K562 (cell line): ENCODE results near the gene KIAA1958. TPM values are rescaled to one million over a fixed set of nuclear protein-coding genes. Genes with fewer than 3 reads are reported as not detected.

ENCODE experiments used
- BRCA1 ChIP-seq, 2 experiments: fragments of 450-650 bp in 1 of 2; sonication (generic) in 1 of 2; formaldehyde crosslinking in 1 of 2; IDR thresholded peaks; 2 replicates each; pipeline versions ENCODE4 v1.5.0 to v1.6.1; 2017 to 2020; ENCODE audit warnings: mild to moderate bottlenecking in 1 of 2, missing genetic modification reagents in 1 of 2
- CGGBP1 ChIP-seq: fragments of 250-450 bp; sonication (Bioruptor Pico); IDR thresholded peaks from 2 replicates; pipeline ENCODE4 v1.9.0; 2021; ENCODE audit warnings: mild to moderate bottlenecking
- CHD2 ChIP-seq: IDR thresholded peaks from 2 replicates; pipeline ENCODE4 v1.6.1; 2011; ENCODE audit warnings: low read depth, low read length
- DNMT1 ChIP-seq: fragments of 450-650 bp; IDR thresholded peaks from 2 replicates; pipeline ENCODE4 v1.6.1; 2016; ENCODE audit warnings: antibody characterized with exemption, mild to moderate bottlenecking
- ELF2 ChIP-seq: fragments of 250-450 bp; sonication (Bioruptor Pico); IDR thresholded peaks from 2 replicates; pipeline ENCODE4 v1.5.0; 2021; ENCODE audit warnings: mild to moderate bottlenecking
- ELK1 ChIP-seq: sonication (generic); formaldehyde crosslinking; IDR thresholded peaks from 2 replicates; pipeline ENCODE4 v1.8.1; 2022; ENCODE audit warnings: missing genetic modification reagents
- FOSL1 ChIP-seq: fragments of 200-800 bp; sonication (Bioruptor generic); conservative IDR thresholded peaks from 2 replicates; pipeline ENCODE4 v1.6.1; 2016; ENCODE audit warnings: missing genetic modification characterization, missing compliant biosample characterization
- FOXJ2 ChIP-seq: fragments of 200-800 bp; sonication (Bioruptor generic); IDR thresholded peaks from 2 replicates; pipeline ENCODE4 v1.6.1; 2016; ENCODE audit warnings: missing genetic modification characterization, missing compliant biosample characterization
- HDAC6 ChIP-seq: IDR thresholded peaks from 2 replicates; pipeline ENCODE4 v1.6.1; 2012; ENCODE audit warnings: low read depth, mild to moderate bottlenecking, control low read depth, inconsistent platforms, low read length, moderate library complexity
- KLF13 ChIP-seq: fragments of 450-650 bp; IDR thresholded peaks from 2 replicates; pipeline ENCODE4 v1.6.1; 2016; ENCODE audit warnings: missing genetic modification characterization, low read depth, mild to moderate bottlenecking, missing compliant biosample characterization, moderate library complexity, borderline replicate concordance
- KLF6 ChIP-seq: fragments of 250-450 bp; sonication (Bioruptor Pico); IDR thresholded peaks from 2 replicates; pipeline ENCODE4 v1.4.0; 2020; ENCODE audit warnings: mild to moderate bottlenecking, moderate library complexity, borderline replicate concordance
- MAZ ChIP-seq, 2 experiments: fragments of 450-650 bp in 1 of 2; sonication (generic) in 1 of 2; formaldehyde crosslinking; IDR thresholded peaks in 1 of 2; conservative IDR thresholded peaks in 1 of 2; 2 replicates each; pipeline versions ENCODE4 v1.4.0 to v1.5.0; 2020; ENCODE audit warnings: mild to moderate bottlenecking in 1 of 2, missing genetic modification reagents in 1 of 2
- MECOM ChIP-seq: fragments of 250-450 bp; sonication (Bioruptor Pico); IDR thresholded peaks from 2 replicates; pipeline ENCODE4 v1.8.0; 2022; ENCODE audit warnings: inconsistent platforms
- NCOA1 ChIP-seq: fragments of 450-650 bp; IDR thresholded peaks from 2 replicates; pipeline ENCODE4 v1.6.1; 2016; ENCODE audit warnings: low read depth
- PYGO2 ChIP-seq: fragments of 450-650 bp; IDR thresholded peaks from 2 replicates; pipeline ENCODE4 v1.6.1; 2016; ENCODE audit warnings: mild to moderate bottlenecking, missing genetic modification characterization, moderate library complexity, missing compliant biosample characterization
- RAD51 ChIP-seq: fragments of 450-650 bp; IDR thresholded peaks from 2 replicates; pipeline ENCODE4 v1.7.1; 2016; ENCODE audit warnings: low read depth, mild to moderate bottlenecking, borderline replicate concordance
- SIX5 ChIP-seq, 2 experiments: IDR thresholded peaks; 2 replicates each; pipeline ENCODE4 v1.6.1; 2011; ENCODE audit warnings: low read length in 2 of 2, borderline replicate concordance in 1 of 2, low read depth in 1 of 2, mild to moderate bottlenecking in 1 of 2, moderate library complexity in 1 of 2; ENCODE audit not compliant: insufficient read depth in 1 of 2
- SMAD1 ChIP-seq: fragments of 150-350 bp; IDR thresholded peaks from 2 replicates; pipeline ENCODE4 v1.6.1; 2014; ENCODE audit warnings: low read length, low read depth; ENCODE audit not compliant: partially characterized antibody
- STAT5B ChIP-seq: fragments of 250-450 bp; sonication (Bioruptor Pico); IDR thresholded peaks from 2 replicates; pipeline ENCODE4 v1.8.0; 2021; ENCODE audit warnings: mild to moderate bottlenecking, inconsistent platforms
- TARDBP ChIP-seq: fragments of 450-650 bp; IDR thresholded peaks from 2 replicates; pipeline ENCODE4 v1.6.1; 2016
- U2AF1 ChIP-seq: fragments of 200-400 bp; formaldehyde crosslinking; optimal IDR thresholded peaks from 2 replicates; pipeline ENCODE3; 2017; ENCODE audit warnings: mild to moderate bottlenecking, low read depth, low read length, moderate library complexity
- XRCC5 ChIP-seq: fragments of 200-400 bp; formaldehyde crosslinking; IDR thresholded peaks from 2 replicates; pipeline ENCODE4 v1.6.1; 2017; ENCODE audit warnings: low read depth, mild to moderate bottlenecking, low read length
- ZBTB34 ChIP-seq: fragments of 250-450 bp; sonication (Bioruptor Pico); IDR thresholded peaks from 2 replicates; pipeline ENCODE4 v1.8.0; 2021; ENCODE audit warnings: mild to moderate bottlenecking, moderate library complexity
- ZC3H4 ChIP-seq: sonication (generic); formaldehyde crosslinking; IDR thresholded peaks from 2 replicates; pipeline ENCODE4 v1.9.0; 2021; ENCODE audit warnings: missing genetic modification reagents, borderline replicate concordance
- ZNF324 ChIP-seq: fragments of 250-450 bp; sonication (Bioruptor Pico); IDR thresholded peaks from 2 replicates; pipeline ENCODE4 v1.4.0; 2020; ENCODE audit warnings: mild to moderate bottlenecking
- ZNF583 ChIP-seq: fragments of 250-450 bp; sonication (Bioruptor Pico); IDR thresholded peaks from 2 replicates; pipeline ENCODE4 v1.4.0; 2020
- ZNF655 ChIP-seq: fragments of 250-450 bp; sonication (Bioruptor Pico); IDR thresholded peaks from 2 replicates; pipeline ENCODE4 v1.5.0; 2021
- polyA plus RNA-seq, 8 experiments: library from polyadenylated mRNA; depleted of rRNA in 4 of 8; stranded (reverse) in 5 of 8; unstranded in 3 of 8; fragments of >200 nt; fragmentation: Nextera tagmentation in 2 of 8; fragmentation: Illumina TruSeq in 1 of 8; extraction: Ambion mirVana in 2 of 8; extraction: Trizol in 1 of 8; gene quantifications; 2 replicates each; pipeline versions ENCODE4 v1.2.1 to v1.2.3, GENCODE V29; 2011 to 2014; ENCODE audit warnings: inconsistent platforms in 1 of 8, missing spikeins in 1 of 8
- total RNA-seq, 7 experiments: library from RNA; depleted of rRNA in 6 of 7; stranded (reverse); fragments of >200 nt in 6 of 7; fragmentation: Illumina TruSeq in 2 of 7; extraction: Trizol in 2 of 7; gene quantifications; 2 replicates each; pipeline versions ENCODE4 v1.2.1 to v1.2.3, GENCODE V29; 2011 to 2021; ENCODE audit warnings: low replicate concordance in 1 of 7

KIAA1958 gene
- total and polyA plus RNA-seq, 9 of the 15 experiments (the other 6 are each of a cell fraction or from before 2014, with no cell fraction given), result 1.1 to 16.0 (median 10.1) TPM

- TF ChIP-seq NCOA1 (peak; percentile 56; the same call in 1 of the 2 replicates), RAD51 (no peak), MECOM (CRISPR knock-in tag) (no peak), SIX5 (IDR thresholded peaks at IDR 0.05; ENCODE audit: borderline replicate concordance in 1 of 2, insufficient read depth in 1 of 2, low read depth in 1 of 2, low read length in 2 of 2) (no peak), ELK1 (no peak), ZBTB34 (no peak), BRCA1 (IDR thresholded peaks at IDR 0.05) (no peak), BRCA1 (CRISPR knock-in tag; IDR thresholded peaks at IDR 0.05) (no peak), SMAD1 (no peak), XRCC5 (no peak), HDAC6 (no peak), KLF6 (CRISPR knock-in tag) (no peak), ZNF655 (no peak), ELF2 (CRISPR knock-in tag) (peak; percentile 76), U2AF1 (no peak), CHD2 (no peak), KLF13 (tag) (peak; percentile 80), ZNF583 (no peak), STAT5B (no peak), PYGO2 (tag) (no peak), MAZ (CRISPR knock-in tag; conservative IDR thresholded peaks at IDR 0.05 in 1 of 2, IDR thresholded peaks at IDR 0.05 in 1 of 2) (peak; percentile 74), FOXJ2 (tag) (no peak), FOSL1 (tag) (no peak), ZNF324 (CRISPR knock-in tag) (no peak), DNMT1 (no peak; the same call in 1 of the 2 replicates), ZC3H4 (CRISPR knock-in tag) (no peak), CGGBP1 (no peak), TARDBP (peak; percentile 62; the same call in 1 of the 2 replicates)
Observed at GRCh38 chr9:112717661-112718331, 231.2 kb downstream of the KIAA1958 start, which contains the start of gene INIP (continued).
